Measurements from ENCODE around the gene ZNHIT6. TPM values are rescaled to one million over a fixed set of nuclear protein-coding genes. Genes with fewer than 3 reads are reported as not detected.

Gene ZNHIT6
- total RNA-seq, 1 donor from 2014 or later: 19.3 TPM

DNA sequence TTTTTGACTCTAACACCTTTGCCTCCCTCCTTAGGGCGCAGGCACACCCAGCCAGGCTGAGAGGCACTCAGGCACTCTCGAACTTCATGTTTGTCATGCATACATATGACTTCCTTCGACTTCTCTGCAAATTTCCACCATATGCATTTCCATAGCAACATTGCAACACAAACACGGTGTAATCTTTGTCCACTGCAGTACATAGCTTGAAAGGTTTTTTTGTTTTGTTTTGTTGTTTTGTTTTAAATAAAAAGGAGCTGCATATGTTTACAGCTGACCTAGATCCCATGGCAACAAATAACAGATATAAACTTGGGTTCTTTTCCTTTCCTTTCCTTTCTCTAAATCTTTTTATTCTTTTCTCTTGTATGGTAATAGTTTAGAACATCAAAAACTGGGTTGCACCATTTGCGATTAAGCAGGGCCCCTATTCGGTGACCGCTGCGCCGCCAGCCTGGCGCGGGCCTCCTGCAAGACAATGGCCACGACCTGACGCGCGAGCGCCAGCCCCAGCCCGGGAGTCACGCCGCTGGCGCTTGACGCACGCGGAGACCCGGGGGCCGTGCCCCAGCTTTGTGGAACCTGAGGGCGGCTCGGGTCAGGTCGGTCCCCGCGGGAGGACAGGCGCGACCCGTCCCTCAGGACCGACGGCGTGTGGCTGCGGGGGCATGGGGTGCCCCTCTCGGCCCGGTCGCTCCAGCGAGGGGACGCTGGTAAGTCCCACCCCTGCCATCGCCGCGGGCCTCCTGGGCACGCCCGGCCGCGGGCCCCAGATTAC lies 92.5 kb downstream of the ZNHIT6 start:
- Mint-ChIP-seq H3K9me3 (peaks cover 6% of the 10 kb centered on the region), H3K4me1 (ENCODE audit: unreplicated experiment) (peaks cover 20% of the 10 kb centered on the region), H3K4me3 (no peak overlapping the region), H3K27me3 (no peaks in the 10 kb centered on the region), H3K27ac (no peak overlapping the region), H3K36me3 (no peaks in the 10 kb centered on the region)
- TF ChIP-seq, protein P1, sequence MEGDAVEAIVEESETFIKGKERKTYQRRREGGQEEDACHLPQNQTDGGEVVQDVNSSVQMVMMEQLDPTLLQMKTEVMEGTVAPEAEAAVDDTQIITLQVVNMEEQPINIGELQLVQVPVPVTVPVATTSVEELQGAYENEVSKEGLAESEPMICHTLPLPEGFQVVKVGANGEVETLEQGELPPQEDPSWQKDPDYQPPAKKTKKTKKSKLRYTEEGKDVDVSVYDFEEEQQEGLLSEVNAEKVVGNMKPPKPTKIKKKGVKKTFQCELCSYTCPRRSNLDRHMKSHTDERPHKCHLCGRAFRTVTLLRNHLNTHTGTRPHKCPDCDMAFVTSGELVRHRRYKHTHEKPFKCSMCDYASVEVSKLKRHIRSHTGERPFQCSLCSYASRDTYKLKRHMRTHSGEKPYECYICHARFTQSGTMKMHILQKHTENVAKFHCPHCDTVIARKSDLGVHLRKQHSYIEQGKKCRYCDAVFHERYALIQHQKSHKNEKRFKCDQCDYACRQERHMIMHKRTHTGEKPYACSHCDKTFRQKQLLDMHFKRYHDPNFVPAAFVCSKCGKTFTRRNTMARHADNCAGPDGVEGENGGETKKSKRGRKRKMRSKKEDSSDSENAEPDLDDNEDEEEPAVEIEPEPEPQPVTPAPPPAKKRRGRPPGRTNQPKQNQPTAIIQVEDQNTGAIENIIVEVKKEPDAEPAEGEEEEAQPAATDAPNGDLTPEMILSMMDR (conservative IDR thresholded peaks at IDR 0.05): no peak
- DNase-seq (ENCODE audit: extremely low spot score, unreplicated experiment): no peak

GRCh38 chr1:85612704-85613361 lies 95.4 kb downstream of the ZNHIT6 start:
- H3K36me3 Mint-ChIP-seq: no peaks in the 10 kb centered on the region
- TF ChIP-seq, protein P1 (conservative IDR thresholded peaks at IDR 0.05): peak; percentile 45
- H3K4me1 Mint-ChIP-seq (ENCODE audit: unreplicated experiment): peaks cover 20% of the 10 kb centered on the region

DNA sequence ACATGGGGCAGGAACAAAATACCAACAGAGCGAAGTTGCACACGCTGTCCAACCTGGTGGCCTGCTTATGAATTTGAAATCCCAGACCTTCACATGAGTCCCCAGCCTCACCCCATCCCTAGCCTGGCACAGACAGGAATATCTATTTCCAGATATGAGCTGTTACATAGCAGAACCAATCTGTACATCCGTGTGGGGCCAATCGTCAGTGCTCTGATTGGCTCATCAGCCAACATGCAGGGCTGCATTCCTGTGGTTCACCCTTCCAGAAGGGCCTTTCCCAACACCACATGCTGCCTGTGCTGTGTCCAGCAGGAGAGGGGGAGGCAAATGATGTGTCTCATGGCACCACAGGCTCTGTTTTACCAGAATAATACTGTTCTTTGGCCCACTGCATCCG lies 96.4 kb downstream of the ZNHIT6 start:
- Mint-ChIP-seq H3K4me1 (ENCODE audit: unreplicated experiment) (peaks cover 29% of the 10 kb centered on the region), H3K9me3 (peaks cover 5% of the 10 kb centered on the region), H3K27ac (peak overlapping the region; percentile 69), H3K27me3 (no peaks in the 10 kb centered on the region), H3K4me3 (no peak overlapping the region), H3K36me3 (no peaks in the 10 kb centered on the region)
- no peak for DNase-seq (ENCODE audit: extremely low spot score, unreplicated experiment)
- TF ChIP-seq, protein P1 (conservative IDR thresholded peaks at IDR 0.05): no peak

More at GRCh38 chr1:85612704-85613361, 95.4 kb downstream of the ZNHIT6 start:
- H3K27ac Mint-ChIP-seq: peak overlapping the region; percentile 69
- no peaks in the 10 kb centered on the region for H3K9me3 Mint-ChIP-seq
- DNase-seq (ENCODE audit: extremely low spot score, unreplicated experiment): no peak
- H3K4me3 Mint-ChIP-seq: no peak overlapping the region
- no peaks in the 10 kb centered on the region for H3K27me3 Mint-ChIP-seq

DNA sequence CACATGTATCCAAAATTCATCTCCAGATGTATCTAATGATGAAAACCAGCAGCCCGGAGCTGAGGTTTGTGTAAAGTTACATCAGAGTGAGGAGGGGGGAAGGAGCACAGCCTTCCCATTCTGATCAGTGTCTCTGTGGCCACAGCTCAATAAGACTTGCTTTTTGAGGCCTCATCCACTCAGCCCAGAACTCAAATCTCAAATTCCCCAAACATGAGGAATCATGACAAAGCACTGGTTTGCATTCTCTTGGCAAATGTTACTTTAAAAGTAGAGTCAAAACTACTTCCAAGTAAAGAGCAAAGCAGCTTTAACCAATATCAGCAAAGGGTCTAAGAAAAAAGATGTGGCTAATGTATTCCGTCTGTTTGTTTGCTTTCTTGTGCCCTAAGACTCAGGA lies 96.8 kb downstream of the ZNHIT6 start:
- peak overlapping the region; percentile 69 for H3K27ac Mint-ChIP-seq
- H3K36me3 Mint-ChIP-seq: no peaks in the 10 kb centered on the region
- TF ChIP-seq, protein P1 (conservative IDR thresholded peaks at IDR 0.05): no peak
- no peak for DNase-seq (ENCODE audit: extremely low spot score, unreplicated experiment)
- H3K4me1 Mint-ChIP-seq (ENCODE audit: unreplicated experiment): peaks cover 29% of the 10 kb centered on the region
- H3K9me3 Mint-ChIP-seq: peaks cover 8% of the 10 kb centered on the region
- H3K4me3 Mint-ChIP-seq: no peak overlapping the region
- H3K27me3 Mint-ChIP-seq: no peaks in the 10 kb centered on the region

GRCh38 chr1:85609976-85610375 lies 98.3 kb downstream of the ZNHIT6 start:
- no peak overlapping the region for H3K4me3 Mint-ChIP-seq
- H3K4me1 Mint-ChIP-seq (ENCODE audit: unreplicated experiment): peaks cover 29% of the 10 kb centered on the region
- H3K27ac Mint-ChIP-seq: no peak overlapping the region
- TF ChIP-seq, protein P1 (conservative IDR thresholded peaks at IDR 0.05): no peak
- H3K9me3 Mint-ChIP-seq: peaks cover 8% of the 10 kb centered on the region
- H3K36me3 Mint-ChIP-seq: no peaks in the 10 kb centered on the region
- H3K27me3 Mint-ChIP-seq: no peaks in the 10 kb centered on the region
- no peak for DNase-seq (ENCODE audit: extremely low spot score, unreplicated experiment)
